Neural cell (in vitro differentiated cells): ENCODE measurements around the gene ACOX3. TPM values are rescaled to one million over a fixed set of nuclear protein-coding genes. Genes with fewer than 3 reads are reported as not detected.

ENCODE experiments used
- H2AFZ ChIP-seq: fragments of 200-600, 300-800 bp; sonication (generic), shearing (Covaris generic); 2 replicates; pipeline ENCODE4 v1.6.0; 2014; ENCODE audit warnings: low read depth, mild to moderate bottlenecking, antibody characterized with exemption, low read length, moderate library complexity
- H3F3A ChIP-seq: fragments of 200-600 bp; shearing (Covaris generic); 2 replicates; pipeline ENCODE4 v1.6.1; 2016; ENCODE audit warnings: mild to moderate bottlenecking, moderate library complexity, mixed read lengths, antibody characterized with exemption, low read length; ENCODE audit not compliant: insufficient read depth, poor library complexity, severe bottlenecking
- H3K27ac ChIP-seq: fragments of 200-600, 300-800 bp; sonication (generic), shearing (Covaris generic); 2 replicates; pipeline ENCODE4 v1.5.1; 2014; ENCODE audit warnings: mild to moderate bottlenecking, low read length, moderate library complexity
- H3K27me3 ChIP-seq: fragments of 300-800, 200-600 bp; sonication (generic), shearing (Covaris generic); 2 replicates; pipeline ENCODE4 v1.6.0; 2014; ENCODE audit warnings: mild to moderate bottlenecking, low read depth, low read length, moderate library complexity; ENCODE audit not compliant: insufficient read depth
- H3K36me3 ChIP-seq: fragments of 300-800, 200-600 bp; sonication (generic), shearing (Covaris generic); 2 replicates; pipeline ENCODE4 v1.5.1; 2014; ENCODE audit warnings: mild to moderate bottlenecking, antibody characterized with exemption, low read length, moderate library complexity; ENCODE audit not compliant: insufficient read depth
- H3K4me2 ChIP-seq: fragments of 300-800, 200-600 bp; sonication (generic), shearing (Covaris generic); 2 replicates; pipeline ENCODE4 v1.6.0; 2014; ENCODE audit warnings: mild to moderate bottlenecking, low read length
- H3K4me3 ChIP-seq: fragments of 300-800, 200-600 bp; sonication (generic), shearing (Covaris generic); 2 replicates; pipeline ENCODE4 v1.5.1; 2014; ENCODE audit warnings: mild to moderate bottlenecking, low read length, moderate library complexity
- H3K79me2 ChIP-seq: fragments of 200-600 bp; shearing (Covaris generic); replicated peaks from 2 replicates; pipeline ENCODE4 v1.6.0; 2014; ENCODE audit warnings: mild to moderate bottlenecking, low read length, moderate library complexity; ENCODE audit not compliant: insufficient read depth
- H3K9ac ChIP-seq: fragments of 300-800, 200-600 bp; sonication (generic), shearing (Covaris generic); 2 replicates; pipeline ENCODE4 v1.6.1; 2016; ENCODE audit warnings: mild to moderate bottlenecking, low read length, mixed read lengths
- H3K9me2 ChIP-seq: fragments of 200-600 bp; shearing (Covaris generic); 2 replicates; pipeline ENCODE4 v1.6.1; 2016; ENCODE audit warnings: mild to moderate bottlenecking, low read length, mixed read lengths; ENCODE audit not compliant: insufficient read depth
- H3K9me3 ChIP-seq: fragments of 200-600, 300-800 bp; sonication (generic), shearing (Covaris generic); 2 replicates; pipeline ENCODE4 v1.6.1; 2016; ENCODE audit warnings: mild to moderate bottlenecking, mixed run types, low read length, moderate library complexity, mixed read lengths
- H4K20me1 ChIP-seq: fragments of 200-600 bp; shearing (Covaris generic); 2 replicates; pipeline ENCODE4 v1.6.1; 2016; ENCODE audit warnings: mild to moderate bottlenecking, mixed run types; ENCODE audit not compliant: insufficient read depth
- CTCF ChIP-seq: fragments of 450-650 bp; IDR thresholded peaks from 2 replicates; pipeline ENCODE4 v1.5.1; 2014; ENCODE audit warnings: antibody characterized with exemption, mild to moderate bottlenecking, moderate library complexity; ENCODE audit not compliant: poor library complexity, severe bottlenecking
- EP300 ChIP-seq: fragments of 450-650 bp; conservative IDR thresholded peaks from 2 replicates; pipeline ENCODE4 v1.6.1; 2014; ENCODE audit warnings: antibody characterized with exemption, mild to moderate bottlenecking, moderate library complexity; ENCODE audit not compliant: poor library complexity, severe bottlenecking
- EZH2 ChIP-seq: fragments of 200-600, 300-800 bp; shearing (Covaris generic), sonication (generic); IDR thresholded peaks from 2 replicates; pipeline ENCODE4 v1.6.1; 2014; ENCODE audit warnings: antibody characterized with exemption, low read length, borderline replicate concordance, mild to moderate bottlenecking; ENCODE audit not compliant: insufficient read depth, poor library complexity, severe bottlenecking
- MXI1 ChIP-seq: fragments of 450-650 bp; conservative IDR thresholded peaks from 2 replicates; pipeline ENCODE4 v1.6.1; 2014; ENCODE audit warnings: antibody characterized with exemption, mild to moderate bottlenecking; ENCODE audit not compliant: poor library complexity, severe bottlenecking
- POLR2AphosphoS5 ChIP-seq: IDR thresholded peaks from 2 replicates; pipeline ENCODE4 v1.6.1; 2012
- RAD21 ChIP-seq: fragments of 450-650 bp; conservative IDR thresholded peaks from 2 replicates; pipeline ENCODE4 v1.6.1; 2014; ENCODE audit warnings: antibody characterized with exemption, mild to moderate bottlenecking, moderate library complexity
- SMC3 ChIP-seq: fragments of 450-650 bp; conservative IDR thresholded peaks from 2 replicates; pipeline ENCODE4 v1.6.1; 2014; ENCODE audit warnings: antibody characterized with exemption, mild to moderate bottlenecking, moderate library complexity; ENCODE audit not compliant: poor library complexity
- TAF1 ChIP-seq: IDR thresholded peaks from 2 replicates; pipeline ENCODE4 v1.6.1; 2012; ENCODE audit warnings: low read depth
- polyA plus RNA-seq: library from polyadenylated mRNA; depleted of rRNA; stranded (reverse); fragments of >200 nt; gene quantifications from 2 replicates; pipeline ENCODE4 v1.2.3, GENCODE V29; 2014

Gene ACOX3
- polyA plus RNA-seq, 1 donor from 2014 or later: 13.2 TPM

DNA sequence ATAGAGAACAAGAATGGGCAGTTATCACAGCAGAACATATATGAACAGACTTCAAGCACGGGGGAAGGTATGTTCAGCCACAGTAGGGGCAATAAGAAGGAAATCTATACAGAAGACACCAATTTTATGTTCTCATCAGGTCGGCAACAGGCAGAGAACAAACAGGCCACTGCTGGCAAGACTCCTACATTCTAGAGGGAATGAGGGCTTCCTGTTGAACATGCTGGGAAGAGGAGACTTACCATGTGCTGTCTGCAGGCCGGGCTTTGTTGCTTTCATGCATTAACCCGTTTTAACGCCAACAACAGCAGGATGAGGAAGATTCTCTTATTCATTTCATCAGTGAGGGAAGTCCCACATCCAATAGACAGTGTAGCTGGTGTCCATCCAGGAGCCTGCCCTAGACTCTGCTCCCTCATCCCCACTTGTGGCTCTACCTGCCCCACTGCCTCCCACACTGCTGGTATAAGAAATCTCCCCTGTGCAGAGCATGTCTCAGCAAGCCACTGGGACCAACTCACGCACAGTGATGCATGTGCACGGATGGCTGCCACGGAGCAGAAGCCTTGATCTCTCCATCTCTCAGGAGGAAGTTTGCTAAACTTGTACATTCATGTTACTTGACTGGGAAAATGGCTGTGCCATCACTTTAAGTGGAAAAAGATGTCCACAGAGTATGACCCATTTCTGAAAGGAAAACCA is 84.5 kb downstream of the ACOX3 start:
- H3K27me3 ChIP-seq: no peaks in the 10 kb centered on the region
- no peak overlapping the region for H3K4me2 ChIP-seq
- no peaks in the 10 kb centered on the region for H3K36me3 ChIP-seq
- TF ChIP-seq CTCF: no peak
- no peak for TF ChIP-seq SMC3
- no peak for TF ChIP-seq EZH2
- TF ChIP-seq RAD21: no peak
- no peak for TF ChIP-seq EP300
- TF ChIP-seq TAF1: no peak
- H3K9me2 ChIP-seq: no peaks in the 10 kb centered on the region
- no peak overlapping the region for H3K4me3 ChIP-seq
- H2AFZ ChIP-seq: no peak overlapping the region
- no peaks in the 10 kb centered on the region for H3K9me3 ChIP-seq
- H3K9ac ChIP-seq: no peak overlapping the region
- no peaks in the 10 kb centered on the region for H3F3A ChIP-seq
- H4K20me1 ChIP-seq: no peaks in the 10 kb centered on the region
- no peak overlapping the region for H3K27ac ChIP-seq
- no peaks in the 10 kb centered on the region for H3K79me2 ChIP-seq

DNA sequence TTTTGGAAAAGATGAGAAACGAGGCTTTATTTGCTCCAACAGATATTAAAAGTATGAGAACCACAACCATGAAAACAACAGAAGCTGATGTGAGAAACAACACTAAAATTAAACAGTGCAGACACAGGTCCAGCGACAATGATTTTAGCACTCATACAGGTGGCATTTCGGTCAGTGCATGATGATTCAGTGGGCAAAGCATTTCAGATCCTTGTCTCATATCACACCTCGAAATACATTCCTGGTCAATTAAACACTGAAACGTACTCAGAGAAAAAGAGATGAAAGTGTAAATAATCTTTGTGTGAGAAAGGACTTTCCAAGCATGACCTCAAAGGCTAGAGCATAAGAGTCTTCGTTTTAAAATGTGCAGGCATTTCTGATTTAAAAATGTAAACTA is 85.2 kb downstream of the ACOX3 start:
- Histone ChIP-seq H3K27me3 (no peaks in the 10 kb centered on the region), H3K4me2 (no peak overlapping the region), H3K4me3 (no peak overlapping the region), H3K9me3 (no peaks in the 10 kb centered on the region), H3K36me3 (no peaks in the 10 kb centered on the region), H3K27ac (no peak overlapping the region), H3K9ac (no peak overlapping the region), H3K79me2 (no peaks in the 10 kb centered on the region), H2AFZ (no peak overlapping the region), H4K20me1 (no peaks in the 10 kb centered on the region), H3F3A (no peaks in the 10 kb centered on the region), H3K9me2 (no peaks in the 10 kb centered on the region)
- no peak for TF ChIP-seq POLR2AphosphoS5
- no peak for TF ChIP-seq SMC3
- no peak for TF ChIP-seq RAD21
- no peak for TF ChIP-seq EZH2
- no peak for TF ChIP-seq TAF1
- TF ChIP-seq EP300: no peak
- no peak for TF ChIP-seq MXI1
- no peak for TF ChIP-seq CTCF

GRCh38 chr4:8353912-8354453 is 86.5 kb downstream of the ACOX3 start:
- TF ChIP-seq MXI1: no peak
- no peak for TF ChIP-seq EP300
- TF ChIP-seq RAD21: no peak
- no peak for TF ChIP-seq POLR2AphosphoS5
- TF ChIP-seq SMC3: no peak
- TF ChIP-seq EZH2: no peak
- TF ChIP-seq CTCF: no peak
- no peak for TF ChIP-seq TAF1
- no peaks in the 10 kb centered on the region for H3K36me3 ChIP-seq
- no peak overlapping the region for H3K9ac ChIP-seq

More at GRCh38 chr4:8353912-8354453, 86.5 kb downstream of the ACOX3 start:
- H3K9me3 ChIP-seq: no peaks in the 10 kb centered on the region
- H3K79me2 ChIP-seq: no peaks in the 10 kb centered on the region
- H4K20me1 ChIP-seq: no peaks in the 10 kb centered on the region
- H3K27me3 ChIP-seq: no peaks in the 10 kb centered on the region
- no peaks in the 10 kb centered on the region for H3K9me2 ChIP-seq
- no peaks in the 10 kb centered on the region for H3F3A ChIP-seq
- no peak overlapping the region for H3K4me3 ChIP-seq
- no peak overlapping the region for H2AFZ ChIP-seq
- no peak overlapping the region for H3K27ac ChIP-seq
- no peak overlapping the region for H3K4me2 ChIP-seq
